Inflammatory macrophage treated with lipopolysaccharide for 4 hours (primary cell): ENCODE results near the gene FOXJ1.

Source experiments
- DNase-seq: peaks from one replicate; pipeline ENCODE4 v3.0.0-alpha.2; 2020

FOXJ1 gene

DNA sequence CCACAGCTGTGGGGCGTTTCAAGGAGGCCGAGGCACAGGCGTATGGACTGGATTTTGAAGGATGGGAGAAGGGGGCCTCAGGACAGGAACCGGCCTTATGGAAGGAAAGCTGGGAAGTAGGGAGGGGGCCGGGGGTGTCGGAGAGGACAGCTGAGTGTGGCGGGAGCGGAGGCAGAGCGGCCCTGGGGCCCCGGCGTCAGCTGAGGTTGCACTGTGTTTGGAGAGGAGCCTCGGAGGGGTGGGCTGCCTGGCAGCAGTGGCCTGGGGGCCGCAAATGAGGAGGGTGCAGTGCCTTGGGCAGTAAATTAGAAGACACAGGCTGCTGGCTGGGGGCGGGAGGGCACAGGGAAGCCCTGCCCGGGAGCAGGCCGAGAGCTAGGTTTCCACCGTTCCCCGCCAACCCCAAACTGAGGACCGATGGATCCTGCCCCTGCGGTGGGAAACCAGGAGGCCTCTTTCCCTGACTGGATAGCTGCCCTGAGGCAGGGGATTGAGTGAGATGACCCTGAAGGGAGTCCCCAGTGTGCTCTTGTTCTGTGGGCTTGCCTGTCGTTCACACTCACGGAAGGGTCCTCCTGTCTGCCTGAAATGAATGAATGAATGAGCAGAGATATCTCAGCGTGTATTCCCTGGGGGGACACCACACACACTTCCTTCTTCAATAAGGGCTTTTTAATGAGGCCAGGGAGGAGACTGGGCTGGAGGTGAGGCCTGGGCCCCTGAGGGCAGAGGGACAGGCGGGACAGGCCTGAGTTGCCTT is 18.4 kb downstream of the FOXJ1 start:
- DNase-seq = no peak

DNA sequence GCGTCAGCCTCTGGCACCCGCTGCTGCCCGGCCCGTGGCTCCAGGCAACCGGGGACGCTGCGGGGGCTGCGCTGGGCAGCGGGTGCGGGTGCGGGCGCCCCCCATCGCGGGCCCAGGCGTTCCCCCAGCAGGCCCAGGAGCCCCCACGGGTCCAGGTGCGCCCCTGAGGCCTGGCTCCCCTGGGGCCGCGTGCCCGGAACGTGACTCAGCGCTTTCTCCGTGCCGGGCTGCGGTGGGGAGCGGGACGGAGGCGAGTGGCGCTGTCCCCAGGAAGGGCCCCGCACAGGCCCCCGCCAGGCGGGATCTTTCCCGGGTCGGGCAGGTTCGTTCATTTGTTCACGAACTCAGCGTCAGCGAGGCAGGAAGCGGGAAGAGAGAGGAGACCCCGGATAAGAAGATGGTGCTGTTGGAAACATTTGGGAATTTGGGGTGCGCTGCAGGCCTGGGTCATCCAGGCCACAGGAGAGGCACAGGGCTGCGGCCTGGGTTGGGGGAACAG is 19.1 kb downstream of the FOXJ1 start:
- DNase-seq = no peak

GRCh38 chr17:76120658-76121008 is 20.4 kb downstream of the FOXJ1 start:
- DNase-seq = no peak

- no peak for DNase-seq
These were observed 21.4 kb downstream of the FOXJ1 start for GRCh38 chr17:76119409-76120371.

- DNase-seq = no peak
These were observed 25.8 kb downstream of the FOXJ1 start for GRCh38 chr17:76115138-76115754.

DNA sequence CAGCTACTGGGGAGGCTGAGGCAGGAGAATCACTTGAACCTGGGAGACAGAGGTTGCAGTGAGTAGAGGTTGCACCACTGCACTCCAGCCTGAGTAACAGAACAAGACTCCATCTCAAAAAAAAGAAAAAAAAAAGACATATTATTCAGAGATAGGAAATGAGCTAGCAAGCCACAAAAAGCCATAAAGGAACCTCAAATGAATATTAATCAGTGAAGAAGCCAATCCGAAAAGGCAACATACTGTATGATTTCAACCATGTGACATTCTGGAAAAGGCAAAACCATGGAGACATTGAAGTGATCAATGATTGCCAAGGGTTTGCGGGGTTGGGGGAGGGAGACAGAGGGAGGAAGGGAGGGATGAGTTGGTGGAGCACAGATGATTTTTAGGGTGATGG is 29.1 kb downstream of the FOXJ1 start:
- DNase-seq = no peak

DNA sequence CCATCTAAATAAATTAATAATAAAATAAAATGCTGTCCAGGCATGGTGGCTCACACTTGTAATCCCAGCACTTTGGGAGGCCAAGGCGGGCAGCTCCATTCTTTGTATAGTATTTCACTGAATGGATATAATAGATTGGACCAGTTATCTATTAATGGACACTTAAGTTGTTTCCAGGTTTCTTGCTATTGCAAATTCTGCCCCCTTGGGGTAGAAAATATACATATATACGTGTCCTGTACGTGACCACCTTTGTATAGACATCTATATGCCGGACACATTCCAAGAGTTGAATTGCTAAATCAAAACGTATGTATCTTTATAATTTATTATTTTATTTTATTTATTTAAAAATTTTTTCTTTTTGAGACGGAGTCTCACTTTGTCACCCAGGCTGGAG is 33.5 kb downstream of the FOXJ1 start:
- DNase-seq = peak; percentile 27

DNA sequence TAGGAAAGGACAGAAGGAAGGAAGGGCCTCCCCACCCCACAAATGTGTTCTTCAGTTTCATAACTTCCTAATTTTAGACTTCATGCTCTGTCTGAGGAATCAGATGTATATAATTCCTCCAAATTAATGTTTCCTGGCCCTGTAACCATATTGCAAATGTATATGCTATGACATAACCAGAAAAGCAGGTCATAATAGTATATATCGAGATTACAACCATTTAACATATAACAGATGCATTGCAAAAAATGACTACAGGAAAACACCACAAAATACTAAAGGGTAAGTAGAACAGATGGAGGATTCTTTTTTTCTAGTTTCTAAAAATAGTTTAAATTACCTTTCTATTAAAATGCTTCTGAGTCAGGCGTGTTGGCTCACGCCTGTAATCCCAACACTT is 34.3 kb downstream of the FOXJ1 start:
- DNase-seq = no peak

- no peak for DNase-seq
These were observed 36.2 kb downstream of the FOXJ1 start for GRCh38 chr17:76104896-76105231.

- DNase-seq = peak; percentile 16
These were observed 36.7 kb downstream of the FOXJ1 start for GRCh38 chr17:76104140-76104895.

GRCh38 chr17:76103274-76104139 is 37.5 kb downstream of the FOXJ1 start, which contains the start of gene EXOC7:
Gene EXOC7 (minus strand): TSS chr17:76103787. CDS start chr17:76103692, 95 bp downstream.
- DNase-seq = peak; percentile 94

GRCh38 chr17:76102944-76103273 is 38.1 kb downstream of the FOXJ1 start:
- DNase-seq = no peak

GRCh38 chr17:76097716-76098295 is 43.2 kb downstream of the FOXJ1 start:
- no peak for DNase-seq

DNA sequence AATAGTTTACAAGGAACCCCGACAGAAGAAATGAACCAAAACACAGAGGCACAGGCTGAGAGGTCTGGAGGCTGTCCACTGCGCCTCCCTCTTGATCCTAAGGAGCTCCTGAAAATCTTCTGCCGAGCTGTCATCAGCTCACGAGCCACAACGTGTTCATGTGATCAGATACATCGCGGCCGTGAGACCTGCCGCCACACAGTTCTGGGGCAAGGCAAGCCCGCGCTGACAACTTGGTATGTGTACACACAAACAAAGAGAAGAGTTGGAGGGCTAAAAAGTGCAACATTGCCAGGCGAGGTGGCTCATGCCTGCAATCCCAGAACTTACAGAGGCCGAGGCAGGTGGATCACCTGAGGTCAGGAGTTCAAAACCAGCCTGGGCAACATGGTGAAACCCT is 45.1 kb downstream of the FOXJ1 start:
- no peak for DNase-seq

DNA sequence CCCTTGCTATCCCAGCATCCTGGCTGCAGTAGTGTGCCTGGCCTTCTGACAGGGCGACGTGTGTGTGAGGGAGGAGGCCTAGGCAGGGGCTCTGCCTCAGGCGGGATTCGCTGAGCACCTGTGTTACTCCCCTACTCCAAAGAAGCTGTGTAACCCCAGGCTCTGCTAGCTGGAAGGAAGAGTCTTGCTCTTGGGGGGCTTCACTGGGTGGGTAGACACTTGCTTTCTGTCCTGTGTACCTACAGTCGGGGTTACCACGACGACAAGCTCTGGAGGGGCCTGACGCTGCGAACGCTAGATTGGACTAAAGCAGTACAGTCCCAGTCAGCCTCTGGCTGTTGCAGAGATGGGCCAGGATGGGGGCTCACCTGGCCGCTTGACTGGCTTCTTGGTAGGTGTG is 47.0 kb downstream of the FOXJ1 start:
- no peak for DNase-seq

GRCh38 chr17:76092526-76093413 is 48.3 kb downstream of the FOXJ1 start:
- DNase-seq = no peak

GRCh38 chr17:76091526-76092286 is 49.3 kb downstream of the FOXJ1 start:
- DNase-seq = no peak

DNA sequence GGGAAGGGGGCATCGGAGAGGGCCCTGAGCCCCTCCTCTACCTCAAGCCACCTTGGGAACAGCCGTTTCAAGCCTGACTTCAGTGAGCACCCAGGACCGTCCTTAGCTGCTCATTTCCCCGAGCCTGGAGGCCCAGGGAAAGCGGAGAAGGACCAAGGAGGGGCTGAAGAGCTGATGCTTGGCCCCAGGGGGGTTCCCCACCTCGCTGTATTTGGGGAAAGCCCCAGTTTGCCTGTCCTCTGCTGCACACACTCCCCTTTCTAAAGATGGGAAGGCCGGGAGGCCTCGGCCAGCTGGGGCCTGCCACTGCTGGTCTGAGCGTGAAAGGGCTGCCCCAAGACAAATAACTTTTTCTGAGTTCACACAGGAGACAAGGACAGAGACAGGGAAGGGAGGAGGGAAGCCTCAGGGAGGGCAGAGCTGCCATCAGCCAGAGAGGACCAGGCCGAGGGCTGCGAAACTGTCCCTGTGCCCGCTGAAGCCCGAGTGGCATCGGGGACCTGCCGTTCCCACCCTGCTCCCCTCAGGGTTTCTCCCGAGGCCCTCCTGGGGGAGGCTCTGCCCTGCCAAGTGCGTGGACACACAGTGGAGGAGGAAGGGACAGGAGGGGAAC is 50.4 kb downstream of the FOXJ1 start:
- DNase-seq = no peak
